HG02588 (cell line): Measurements from ENCODE around the gene ARHGEF19.
"Not testable (repeated sequence)": the region's sequence is repeated elsewhere in the genome, so short reads cannot be mapped to it uniquely, and the experiment has no call there.

ENCODE experiments used
- ATAC-seq: cut with Tn5 transposase; IDR thresholded peaks from one replicate; pipeline ENCODE4 v1.9.1; 2021; ENCODE audit warnings: mild to moderate bottlenecking, moderate library complexity; ENCODE audit not compliant: unreplicated experiment

ARHGEF19 gene

GRCh38 chr1:16168622-16169360 lies 43.7 kb downstream of the ARHGEF19 start:
- ATAC-seq = no peak

GRCh38 chr1:16168144-16168495 lies 44.3 kb downstream of the ARHGEF19 start:
- not testable (repeated sequence) for ATAC-seq

GRCh38 chr1:16167331-16168143 lies 44.9 kb downstream of the ARHGEF19 start:
- no peak for ATAC-seq

GRCh38 chr1:16166117-16166516 lies 46.3 kb downstream of the ARHGEF19 start:
- no peak for ATAC-seq

GRCh38 chr1:16165548-16165947 lies 46.9 kb downstream of the ARHGEF19 start:
- no peak for ATAC-seq

GRCh38 chr1:16165073-16165364 lies 47.4 kb downstream of the ARHGEF19 start:
- ATAC-seq = no peak

DNA sequence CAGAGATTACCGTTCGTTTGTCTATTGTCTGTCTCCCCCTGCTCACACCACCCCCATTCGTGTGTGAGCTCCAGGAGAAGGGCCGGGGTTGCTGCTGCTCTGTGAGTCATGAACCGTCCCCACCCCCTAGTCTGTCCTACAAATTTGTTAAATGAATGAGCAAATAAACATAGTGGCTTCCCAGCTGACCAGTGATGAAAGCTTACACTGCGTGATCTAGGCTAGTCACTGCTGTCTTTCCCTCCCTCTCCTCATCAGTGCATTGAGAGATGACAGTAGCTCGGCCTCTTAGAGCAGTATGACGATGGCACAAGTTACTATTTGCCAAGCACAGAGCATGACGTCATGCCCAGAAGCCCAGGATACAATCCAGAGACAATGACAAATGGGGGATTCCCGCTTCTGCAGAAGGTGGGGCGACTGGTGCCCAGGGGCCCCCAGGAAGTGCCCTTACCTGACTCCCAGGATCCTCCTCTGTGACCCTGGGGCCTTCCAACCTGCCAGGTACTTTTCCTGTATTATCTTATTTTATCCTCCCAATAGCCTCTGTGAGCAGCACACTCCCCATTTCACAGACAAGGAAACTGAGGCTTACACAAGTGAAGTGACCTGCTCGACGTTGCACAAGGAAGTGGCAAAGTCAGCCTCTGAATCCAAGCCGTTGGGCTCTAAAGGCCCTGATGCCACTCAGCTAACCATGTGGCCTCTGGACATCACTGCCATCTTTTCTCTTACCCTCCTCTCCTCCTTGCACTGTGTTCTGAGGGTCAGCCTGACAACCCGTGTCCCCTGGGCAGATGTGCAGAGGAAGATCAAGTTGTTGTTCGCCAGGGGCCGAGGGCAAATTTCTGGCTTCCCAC lies 48.0 kb downstream of the ARHGEF19 start:
- no peak for ATAC-seq

DNA sequence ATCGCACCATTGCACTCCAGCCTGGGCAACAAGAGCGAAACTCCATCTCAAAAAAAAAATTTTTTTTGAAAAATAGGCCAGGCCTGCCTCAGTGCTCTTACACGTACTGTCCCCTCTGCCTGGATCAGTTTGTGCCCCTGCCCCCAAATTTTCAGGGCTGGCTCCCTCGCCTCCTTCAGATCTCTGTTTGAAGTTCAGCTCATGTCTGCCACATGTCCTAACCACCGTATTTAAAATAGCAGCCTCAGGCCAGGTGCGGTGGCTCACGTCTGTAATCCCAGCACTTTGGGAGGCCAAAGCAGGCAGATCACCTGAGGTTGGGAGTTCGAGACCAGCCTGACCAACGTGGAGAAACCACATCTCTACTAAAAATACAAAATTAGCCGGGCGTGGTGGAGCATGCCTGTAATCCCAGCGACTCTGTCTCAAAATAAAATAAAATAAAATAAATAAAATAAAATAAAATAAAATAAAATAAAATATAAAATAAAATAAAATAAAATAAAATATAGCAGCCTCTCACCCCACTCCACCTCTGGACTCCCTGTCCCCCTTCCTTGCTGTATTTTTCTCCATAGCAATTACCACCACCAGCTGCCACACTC lies 48.7 kb downstream of the ARHGEF19 start:
- not testable (repeated sequence) for ATAC-seq

DNA sequence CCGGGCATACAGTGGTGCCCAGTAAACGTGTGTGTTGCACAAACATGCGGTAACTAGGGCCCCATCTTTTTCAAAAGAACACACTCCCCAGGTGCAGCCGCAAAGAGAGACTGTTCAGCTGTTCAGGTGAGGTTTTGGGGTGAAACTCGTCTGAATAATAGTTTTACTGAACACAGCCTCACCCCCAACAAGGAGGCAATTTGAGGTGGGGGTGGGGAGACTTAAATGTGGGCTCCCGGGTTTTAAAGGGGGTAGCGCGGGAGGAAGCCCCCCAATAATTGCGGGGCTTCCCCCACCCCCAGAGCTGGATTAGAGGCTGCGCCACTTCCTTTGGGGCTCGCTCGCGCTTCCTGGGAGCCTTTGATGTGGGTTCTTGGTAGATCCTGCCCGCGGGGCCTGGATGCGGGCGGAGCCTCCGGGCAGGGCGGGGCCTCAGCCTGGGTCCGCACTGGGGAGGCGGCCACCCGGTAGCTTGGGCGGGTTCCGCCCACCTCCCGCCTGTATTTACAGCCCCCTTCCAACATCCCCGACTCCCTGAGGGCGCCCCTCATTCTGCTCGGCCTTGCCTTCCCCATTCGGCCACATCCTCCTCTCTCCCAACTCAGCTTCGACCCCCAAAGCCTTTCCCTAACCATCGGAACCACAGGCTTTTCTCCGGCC lies 50.2 kb downstream of the ARHGEF19 start:
- no peak for ATAC-seq

DNA sequence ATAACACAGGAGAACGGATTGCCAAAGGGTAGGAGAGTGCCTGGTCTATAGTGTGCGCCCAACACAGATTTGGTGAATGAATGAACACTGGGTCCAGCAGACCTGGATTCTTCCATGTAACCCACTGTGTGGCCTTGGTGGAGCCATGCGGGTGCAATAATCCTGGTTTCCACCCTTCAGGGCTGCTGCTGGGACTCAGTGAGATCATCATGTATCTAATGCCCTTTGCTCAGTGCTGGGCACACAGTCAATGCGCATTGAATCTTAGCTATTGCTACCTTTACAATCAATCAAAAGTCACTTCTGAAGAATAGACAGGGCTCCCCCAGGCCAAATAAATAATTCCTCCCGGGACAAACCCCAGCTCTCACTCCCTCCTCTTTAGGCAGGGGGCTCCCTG lies 50.7 kb downstream of the ARHGEF19 start:
- no peak for ATAC-seq

- ATAC-seq = no peak
Observed at GRCh38 chr1:16158993-16159831, 53.2 kb downstream of the ARHGEF19 start.

GRCh38 chr1:16158025-16158424 lies 54.4 kb downstream of the ARHGEF19 start:
- no peak for ATAC-seq

- ATAC-seq = no peak
Observed at GRCh38 chr1:16156848-16157495, 55.5 kb downstream of the ARHGEF19 start.

- no peak for ATAC-seq
Observed at GRCh38 chr1:16155537-16156410, 56.7 kb downstream of the ARHGEF19 start, which contains the start of gene EPHA2. Gene EPHA2 (minus strand): TSS chr1:16156069. CDS start chr1:16155932, 137 bp downstream.

DNA sequence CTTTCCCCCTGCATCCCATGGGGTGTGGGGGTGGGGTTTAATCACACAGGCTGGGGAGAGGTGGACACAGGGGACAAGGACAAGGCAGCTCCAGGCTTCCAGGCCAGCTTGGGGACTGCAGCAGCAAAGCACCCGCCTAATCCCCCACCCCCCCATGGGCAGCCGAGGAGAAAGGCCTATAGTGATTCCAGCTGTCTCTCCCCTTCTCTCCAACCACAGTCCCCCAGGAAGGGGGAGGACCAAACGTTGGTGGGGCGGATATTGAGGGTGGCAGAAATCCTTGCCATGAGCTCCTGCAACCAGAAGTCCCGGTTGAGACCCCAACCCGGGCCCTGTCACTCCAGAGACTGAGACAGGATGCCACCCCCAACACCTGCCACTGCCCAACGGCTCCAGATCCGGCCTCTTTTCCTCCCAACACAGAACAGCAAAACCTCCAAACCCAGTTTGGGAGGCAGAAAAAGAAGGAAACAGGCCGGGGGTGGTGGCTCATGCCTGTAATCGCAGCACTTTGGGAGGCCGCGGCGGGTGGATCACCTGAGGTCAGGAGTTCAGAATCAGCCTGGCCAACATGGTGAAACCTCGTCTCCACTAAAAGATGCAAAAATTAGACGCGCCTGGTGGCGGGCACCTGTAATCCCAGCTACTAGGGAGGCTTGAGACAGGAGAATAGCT lies 58.3 kb downstream of the ARHGEF19 start:
- no peak for ATAC-seq

- ATAC-seq = no peak
Observed at GRCh38 chr1:16153096-16153998, 59.1 kb downstream of the ARHGEF19 start.
